Tibial nerve (tissue), 4 donors: ENCODE measurements around the gene PDZD2. TPM values are rescaled to one million over a fixed set of nuclear protein-coding genes. Genes with fewer than 3 reads are reported as not detected.

Source experiments
- DNase-seq, 2 donors: peaks; one replicate each; pipeline ENCODE4 v3.0.0-alpha.2; 2019; ENCODE audit warnings: low spot score in 2 of 2
- H3K27ac ChIP-seq, 4 donors: fragments of 200-600 bp; sonication (generic) in 3 of 4; one replicate each; pipeline ENCODE4 v1.5.1; 2017 to 2019; ENCODE audit warnings: mild to moderate bottlenecking in 1 of 4
- H3K27me3 ChIP-seq, 2 donors: fragments of 200-600 bp; sonication (generic) in 1 of 2; one replicate each; pipeline versions ENCODE4 v1.5.1 to v1.6.0; 2017 to 2019
- H3K36me3 ChIP-seq, 3 donors: fragments of 200-600 bp; sonication (generic); one replicate each; pipeline ENCODE4 v1.5.1; 2018 to 2019
- H3K4me1 ChIP-seq, 4 donors: fragments of 200-600 bp; sonication (generic) in 3 of 4; one replicate each; pipeline ENCODE4 v1.5.1; 2017 to 2019
- H3K4me3 ChIP-seq, 4 donors: fragments of 200-600 bp; sonication (generic) in 3 of 4; one replicate each; pipeline ENCODE4 v1.5.1; 2017 to 2019; ENCODE audit warnings: mild to moderate bottlenecking in 1 of 4, moderate library complexity in 1 of 4
- H3K9me3 ChIP-seq, 4 donors: fragments of 200-600 bp; sonication (generic) in 3 of 4; one replicate each; pipeline ENCODE4 v1.5.1; 2017 to 2019
- EP300 ChIP-seq, 2 donors: sonication (generic); formaldehyde crosslinking; IDR thresholded peaks; one replicate each; pipeline ENCODE4 v1.6.1; 2017; ENCODE audit warnings: antibody characterized with exemption in 2 of 2, mild to moderate bottlenecking in 1 of 2
- POLR2A ChIP-seq, 2 donors: fragments of 450-650 bp; IDR thresholded peaks; one replicate each; pipeline ENCODE4 v1.6.1; 2017; ENCODE audit warnings: antibody characterized with exemption in 2 of 2, mild to moderate bottlenecking in 2 of 2, moderate library complexity in 2 of 2
- WGBS, 2 donors: methylation state at CpG; one replicate each; pipeline ENCODE4 v1.1.5; 2018; 5-methylcytosine and 5-hydroxymethylcytosine counted together
- total RNA-seq, 4 donors: library from RNA; depleted of rRNA; stranded (reverse); fragments of >200 nt; gene quantifications; one replicate each; pipeline ENCODE4 v1.1.0, GENCODE V29; 2016
- TF ChIP-seq, protein P1 (sequence below), 5 experiments: fragments of 200-600 bp in 3 of 5; fragments of 450-650 bp in 2 of 5; sonication (generic) in 3 of 5; IDR thresholded peaks; one replicate each; pipeline ENCODE4 v1.5.1; 2016 to 2019; ENCODE audit warnings: antibody characterized with exemption in 5 of 5, mild to moderate bottlenecking in 3 of 5, moderate library complexity in 2 of 5

The PDZD2 gene
- total RNA-seq, 4 donors from 2014 or later, result 102 to 153 (median 117) TPM

DNA sequence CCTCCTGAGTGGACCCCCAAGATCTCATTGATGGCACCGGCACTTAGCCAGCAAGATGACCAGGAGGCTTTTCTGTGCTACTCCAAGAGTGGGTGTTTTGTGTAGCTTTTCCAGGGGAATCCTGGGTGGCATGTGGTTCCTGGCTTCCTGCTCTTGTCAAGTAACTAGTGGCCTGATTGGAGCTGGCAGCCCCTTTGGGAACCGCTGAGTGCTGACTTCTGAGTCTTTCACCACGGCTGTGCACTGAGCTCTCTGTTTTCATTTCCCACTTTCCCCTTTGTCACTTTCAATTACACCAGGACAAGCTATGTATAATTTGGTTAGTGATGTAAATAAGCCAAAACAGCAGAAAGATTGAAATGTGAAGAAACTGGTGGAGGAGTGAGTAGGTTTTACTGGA lies 279.8 kb downstream of the PDZD2 start:
- TF ChIP-seq EP300 (IDR thresholded peaks at IDR 0.05) (no peak), POLR2A (IDR thresholded peaks at IDR 0.05) (no peak)
- TF ChIP-seq, protein P1, sequence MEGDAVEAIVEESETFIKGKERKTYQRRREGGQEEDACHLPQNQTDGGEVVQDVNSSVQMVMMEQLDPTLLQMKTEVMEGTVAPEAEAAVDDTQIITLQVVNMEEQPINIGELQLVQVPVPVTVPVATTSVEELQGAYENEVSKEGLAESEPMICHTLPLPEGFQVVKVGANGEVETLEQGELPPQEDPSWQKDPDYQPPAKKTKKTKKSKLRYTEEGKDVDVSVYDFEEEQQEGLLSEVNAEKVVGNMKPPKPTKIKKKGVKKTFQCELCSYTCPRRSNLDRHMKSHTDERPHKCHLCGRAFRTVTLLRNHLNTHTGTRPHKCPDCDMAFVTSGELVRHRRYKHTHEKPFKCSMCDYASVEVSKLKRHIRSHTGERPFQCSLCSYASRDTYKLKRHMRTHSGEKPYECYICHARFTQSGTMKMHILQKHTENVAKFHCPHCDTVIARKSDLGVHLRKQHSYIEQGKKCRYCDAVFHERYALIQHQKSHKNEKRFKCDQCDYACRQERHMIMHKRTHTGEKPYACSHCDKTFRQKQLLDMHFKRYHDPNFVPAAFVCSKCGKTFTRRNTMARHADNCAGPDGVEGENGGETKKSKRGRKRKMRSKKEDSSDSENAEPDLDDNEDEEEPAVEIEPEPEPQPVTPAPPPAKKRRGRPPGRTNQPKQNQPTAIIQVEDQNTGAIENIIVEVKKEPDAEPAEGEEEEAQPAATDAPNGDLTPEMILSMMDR (IDR thresholded peaks at IDR 0.05), result no peak

GRCh38 chr5:31921852-31922305 lies 282.9 kb downstream of the PDZD2 start:
- 47 to 61% methylated on average over 3 of the region's 3 CpGs for WGBS, 2 donors
- no peak for DNase-seq
- Histone ChIP-seq H3K36me3 (no peaks in the 10 kb centered on the region), H3K9me3 (no peaks in the 10 kb centered on the region), H3K27me3 (no peaks in the 10 kb centered on the region), H3K4me1 (peaks cover 0 to 32% (median 3%) of the 10 kb centered on the region in 4 donors), H3K4me3 (no peak overlapping the region), H3K27ac (peak overlapping the region in 2 of 4 donors; percentile 63 to 68)
- no peak for TF ChIP-seq EP300 (IDR thresholded peaks at IDR 0.05)
- TF ChIP-seq POLR2A (IDR thresholded peaks at IDR 0.05), result no peak
- TF ChIP-seq, protein P1 (IDR thresholded peaks at IDR 0.05), result no peak

More for the DNA sequence above, 279.8 kb downstream of the PDZD2 start:
- Histone ChIP-seq H3K27me3 (no peaks in the 10 kb centered on the region), H3K9me3 (no peaks in the 10 kb centered on the region), H3K27ac (peak overlapping the region in 2 of 4 donors; percentile 52 to 66), H3K36me3 (no peaks in the 10 kb centered on the region), H3K4me3 (no peak overlapping the region), H3K4me1 (peaks cover 0 to 50% (median 5%) of the 10 kb centered on the region in 4 donors)
- DNase-seq, result no peak
- 43 to 52% methylated on average over 3 of the region's 3 CpGs for WGBS, 2 donors

GRCh38 chr5:31924005-31924404 lies 285.1 kb downstream of the PDZD2 start:
- no peaks in the 10 kb centered on the region for H3K36me3 ChIP-seq
- H3K9me3 ChIP-seq, result no peaks in the 10 kb centered on the region
- no peak for DNase-seq
- no peak overlapping the region for H3K4me3 ChIP-seq
- TF ChIP-seq, protein P1 (IDR thresholded peaks at IDR 0.05), result no peak
- TF ChIP-seq EP300 (IDR thresholded peaks at IDR 0.05) (no peak), POLR2A (IDR thresholded peaks at IDR 0.05) (no peak)
- H3K4me1 ChIP-seq, result peaks cover 0 to 24% (median 3%) of the 10 kb centered on the region in 4 donors
- 93 to 100% methylated on average over 5 of the region's 5 CpGs for WGBS, 2 donors
- no peak overlapping the region for H3K27ac ChIP-seq
- no peaks in the 10 kb centered on the region for H3K27me3 ChIP-seq

- DNase-seq, result no peak
- no peaks in the 10 kb centered on the region for H3K9me3 ChIP-seq
- H3K27me3 ChIP-seq, result no peaks in the 10 kb centered on the region
- H3K27ac ChIP-seq, result peak overlapping the region in 1 of 4 donors; percentile 57
- peaks cover 0 to 23% (median 0%) of the 10 kb centered on the region in 4 donors for H3K4me1 ChIP-seq
- TF ChIP-seq, protein P1 (IDR thresholded peaks at IDR 0.05), result no peak
- TF ChIP-seq EP300 (IDR thresholded peaks at IDR 0.05) (no peak), POLR2A (IDR thresholded peaks at IDR 0.05) (no peak)
- no peaks in the 10 kb centered on the region for H3K36me3 ChIP-seq
- no peak overlapping the region for H3K4me3 ChIP-seq
- WGBS, 2 donors, result 79 to 81% methylated on average over 4 of the region's 4 CpGs
Observed at GRCh38 chr5:31931874-31932273, 292.9 kb downstream of the PDZD2 start.

DNA sequence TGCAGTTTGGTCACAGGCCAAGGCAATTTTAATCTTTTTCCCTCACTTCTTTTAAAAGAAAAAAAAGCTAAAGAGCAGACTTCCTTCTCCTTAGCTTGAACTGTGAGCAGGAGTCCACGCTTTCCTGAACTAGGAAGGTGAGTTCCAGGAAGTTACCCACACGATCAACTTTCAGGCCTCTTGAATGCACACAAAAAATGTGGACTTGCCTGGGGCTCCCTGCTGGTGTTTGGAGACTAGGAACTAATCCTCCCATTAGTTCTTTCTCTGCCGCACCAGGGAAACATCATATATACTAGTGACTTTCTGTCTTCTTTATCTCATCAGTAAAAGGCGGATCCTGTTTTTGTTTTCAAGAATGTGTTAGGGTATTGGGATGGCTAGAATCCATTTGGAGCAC lies 295.2 kb downstream of the PDZD2 start:
- Histone ChIP-seq H3K4me3 (no peak overlapping the region), H3K4me1 (peaks cover 0 to 30% (median 0%) of the 10 kb centered on the region in 4 donors), H3K27ac (no peak overlapping the region), H3K36me3 (no peaks in the 10 kb centered on the region), H3K9me3 (no peaks in the 10 kb centered on the region), H3K27me3 (no peaks in the 10 kb centered on the region)
- WGBS, 2 donors, result 83% methylated on average over 4 of the region's 4 CpGs
- DNase-seq, result no peak
- TF ChIP-seq EP300 (IDR thresholded peaks at IDR 0.05) (no peak), POLR2A (IDR thresholded peaks at IDR 0.05) (no peak)
- TF ChIP-seq, protein P1 (IDR thresholded peaks at IDR 0.05), result no peak
